SK-N-SH (cell line): Measurements from ENCODE around the gene SLC16A8. TPM values are rescaled to one million over a fixed set of nuclear protein-coding genes. Genes with fewer than 3 reads are reported as not detected.

Source experiments
- CTCF ChIA-PET: fragments of 300-600, 350-600 bp; formaldehyde crosslinking; extraction: SDS; loops from one replicate; lab custom pipeline; 2021; lab: Yijun Ruan, JAX
- POLR2A ChIA-PET: fragments of 350-600 bp; sonication (Branson Sonifier 250); formaldehyde crosslinking; extraction: SDS; loops from one replicate; lab custom pipeline; 2020; ENCODE audit warnings: antibody characterized with exemption, inconsistent platforms; lab: Yijun Ruan, JAX
- DNase-seq: peaks from one replicate; pipeline ENCODE4 v3.0.0; 2012
- H2AFZ ChIP-seq: fragments of 200-600 bp; sonication (generic); 2 replicates; pipeline ENCODE4 v1.8.1; 2016; ENCODE audit warnings: antibody characterized with exemption, mild to moderate bottlenecking, low read depth
- H3F3A ChIP-seq: fragments of 200-600 bp; sonication (generic); replicated peaks from 2 replicates; pipeline ENCODE3; 2016; ENCODE audit warnings: antibody characterized with exemption, mild to moderate bottlenecking; ENCODE audit not compliant: insufficient read depth
- H3K27ac ChIP-seq, 2 experiments: fragments of 200-500 bp in 1 of 2; fragments of 200-600 bp in 1 of 2; sonication (Bioruptor generic) in 1 of 2; sonication (generic), shearing (Covaris generic) in 1 of 2; 2 replicates each; pipeline versions ENCODE4 v1.5.1 to v1.6.1; 2014 to 2016; ENCODE audit warnings: low read depth in 2 of 2, inconsistent platforms in 1 of 2, low read length in 1 of 2, mild to moderate bottlenecking in 1 of 2, mixed read lengths in 1 of 2
- H3K27me3 ChIP-seq: fragments of 200-600 bp; sonication (generic), shearing (Covaris generic); 2 replicates; pipeline ENCODE4 v1.6.1; 2016; ENCODE audit warnings: mixed run types; ENCODE audit not compliant: insufficient read depth
- H3K36me3 ChIP-seq, 2 experiments: fragments of 200-500 bp in 1 of 2; fragments of 200-600 bp in 1 of 2; sonication (Bioruptor generic) in 1 of 2; sonication (generic) in 1 of 2; replicated peaks in 1 of 2; 2 replicates each; pipeline versions ENCODE3 to v1.5.1; 2014 to 2016; ENCODE audit warnings: low read length in 1 of 2, mild to moderate bottlenecking in 1 of 2; ENCODE audit not compliant: insufficient read depth in 2 of 2, control insufficient read depth in 1 of 2
- H3K4me1 ChIP-seq, 2 experiments: fragments of 200-500 bp in 1 of 2; fragments of 200-600 bp in 1 of 2; sonication (Bioruptor generic) in 1 of 2; sonication (generic), shearing (Covaris generic) in 1 of 2; 2 replicates each; pipeline versions ENCODE4 v1.5.1 to v1.6.1; 2014 to 2016; ENCODE audit warnings: low read depth in 1 of 2, low read length in 1 of 2, mixed run types in 1 of 2; ENCODE audit not compliant: insufficient read depth in 2 of 2, control insufficient read depth in 1 of 2
- H3K4me2 ChIP-seq: fragments of 200-600 bp; sonication (generic), shearing (Covaris generic); 2 replicates; pipeline ENCODE4 v1.6.1; 2017; ENCODE audit warnings: mixed run types
- H3K4me3 ChIP-seq, 2 experiments: fragments of 200-500 bp in 1 of 2; fragments of 200-600 bp in 1 of 2; sonication (Bioruptor generic) in 1 of 2; sonication (generic), shearing (Covaris generic) in 1 of 2; 2 replicates each; pipeline versions ENCODE4 v1.5.1 to v1.8.1; 2014 to 2016; ENCODE audit warnings: low read depth in 2 of 2, inconsistent platforms in 1 of 2, low read length in 1 of 2, mild to moderate bottlenecking in 1 of 2, mixed read lengths in 1 of 2, moderate library complexity in 1 of 2
- H3K79me2 ChIP-seq: fragments of 200-600 bp; sonication (generic); 2 replicates; pipeline ENCODE4 v1.8.1; 2017; ENCODE audit warnings: mild to moderate bottlenecking; ENCODE audit not compliant: insufficient read depth
- H3K9ac ChIP-seq: fragments of 200-600 bp; sonication (generic); 2 replicates; pipeline ENCODE4 v1.6.1; 2017; ENCODE audit warnings: mixed run types
- H3K9me2 ChIP-seq: fragments of 200-600 bp; sonication (generic); 2 replicates; pipeline ENCODE4 v1.6.1; 2017; ENCODE audit warnings: mixed run types
- H3K9me3 ChIP-seq: fragments of 200-600 bp; sonication (generic); 2 replicates; pipeline ENCODE4 v1.6.1; 2017; ENCODE audit warnings: mixed run types, mild to moderate bottlenecking, moderate library complexity
- H4K20me1 ChIP-seq: fragments of 200-600 bp; sonication (generic); 2 replicates; pipeline ENCODE4 v1.6.1; 2017; ENCODE audit warnings: mild to moderate bottlenecking, mixed run types; ENCODE audit not compliant: insufficient read depth
- CHD2 ChIP-seq: fragments of 150-350 bp; IDR thresholded peaks from 2 replicates; pipeline ENCODE4 v1.6.1; 2018; ENCODE audit warnings: low read length; ENCODE audit not compliant: partially characterized antibody
- ELF1 ChIP-seq: IDR thresholded peaks from 2 replicates; pipeline ENCODE4 v1.4.0; 2012
- EP300 ChIP-seq, 2 experiments: IDR thresholded peaks; 2 replicates each; pipeline versions ENCODE4 v1.4.0 to v1.6.1; 2012; ENCODE audit warnings: borderline replicate concordance in 1 of 2, low read depth in 1 of 2, low read length in 1 of 2
- FOXM1 ChIP-seq: IDR thresholded peaks from 2 replicates; pipeline ENCODE4 v1.4.0; 2012; ENCODE audit warnings: low read depth, mild to moderate bottlenecking
- GABPA ChIP-seq: IDR thresholded peaks from 2 replicates; pipeline ENCODE4 v1.4.0; 2012; ENCODE audit warnings: low read depth, mild to moderate bottlenecking
- NFIC ChIP-seq: IDR thresholded peaks from 2 replicates; pipeline ENCODE4 v1.4.0; 2012; ENCODE audit warnings: borderline replicate concordance
- RFX5 ChIP-seq: IDR thresholded peaks from 2 replicates; pipeline ENCODE4 v1.6.1; 2012; ENCODE audit warnings: mild to moderate bottlenecking, improper control_type of control experiment, low read length
- SIN3A ChIP-seq: IDR thresholded peaks from 2 replicates; pipeline ENCODE4 v1.6.1; 2012; ENCODE audit warnings: low read depth, mild to moderate bottlenecking, low read length, moderate library complexity, borderline replicate concordance
- TAF1 ChIP-seq: IDR thresholded peaks from 2 replicates; pipeline ENCODE4 v1.6.1; 2012; ENCODE audit warnings: low read depth, mild to moderate bottlenecking, low read length, moderate library complexity, borderline replicate concordance
- YY1 ChIP-seq: IDR thresholded peaks from 2 replicates; pipeline ENCODE4 v1.4.0; 2012; ENCODE audit warnings: low read depth, mild to moderate bottlenecking
- WGBS: methylation state at CpG from one replicate; pipeline ENCODE4 v1.1.6; 2017; ENCODE audit warnings: low lambda C conversion rate; 5-methylcytosine and 5-hydroxymethylcytosine counted together
- polyA plus RNA-seq, 3 experiments: library from polyadenylated mRNA; depleted of rRNA; stranded (reverse); fragments of >200 nt; gene quantifications; 2 replicates each; pipeline ENCODE4 v1.2.3, GENCODE V29; 2012
- TF ChIP-seq, protein P1 (sequence below): IDR thresholded peaks from 2 replicates; pipeline ENCODE4 v1.4.0; 2012; ENCODE audit warnings: low read depth
- TF ChIP-seq, protein P2 (sequence below): IDR thresholded peaks from 2 replicates; pipeline ENCODE4; 2012

SLC16A8 gene
- polyA plus RNA-seq, 1 of the 3 experiments (the other 2 are of a cell fraction), result not detected

DNA sequence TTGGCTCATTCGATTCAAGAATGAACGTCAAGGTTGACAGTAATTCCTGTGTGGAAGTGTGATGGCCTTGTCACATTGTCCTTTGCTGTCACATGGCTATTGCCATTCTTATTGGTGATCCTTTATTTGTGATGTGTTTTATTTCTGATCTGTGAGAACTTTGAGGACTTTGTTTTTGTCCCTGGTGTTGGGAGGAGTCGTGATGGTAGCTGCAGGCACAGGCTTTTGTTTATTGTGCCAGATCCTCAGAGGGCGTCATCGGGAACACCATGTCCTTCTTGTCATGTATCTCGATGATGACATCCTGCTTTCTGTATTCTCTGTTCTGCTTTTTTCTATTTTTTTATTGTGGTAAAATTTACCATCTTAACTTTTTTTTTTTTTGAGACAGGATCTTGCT lies 21.2 kb downstream of the SLC16A8 start:
- Histone ChIP-seq H3K27me3 (no peaks in the 10 kb centered on the region), H3F3A (no peaks in the 10 kb centered on the region), H3K4me2 (no peak overlapping the region), H3K4me3 (no peak overlapping the region), H3K36me3 (peaks cover 0 to 22% of the 10 kb centered on the region in 2 experiments), H3K4me1 (peaks cover 0 to 3% of the 10 kb centered on the region in 2 experiments; a peak in 1 of 4 replicates), H3K9me3 (no peaks in the 10 kb centered on the region), H3K9me2 (no peaks in the 10 kb centered on the region), H4K20me1 (no peaks in the 10 kb centered on the region), H2AFZ (no peak overlapping the region), H3K27ac (no peak overlapping the region), H3K79me2 (no peaks in the 10 kb centered on the region), H3K9ac (no peak overlapping the region)
- WGBS, result 90% methylated on average over 6 of the region's 6 CpGs
- no peak for TF ChIP-seq GABPA
- no peak for TF ChIP-seq RFX5
- TF ChIP-seq, protein P1, sequence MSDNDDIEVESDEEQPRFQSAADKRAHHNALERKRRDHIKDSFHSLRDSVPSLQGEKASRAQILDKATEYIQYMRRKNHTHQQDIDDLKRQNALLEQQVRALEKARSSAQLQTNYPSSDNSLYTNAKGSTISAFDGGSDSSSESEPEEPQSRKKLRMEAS, result no peak
- no peak for TF ChIP-seq EP300 (IDR thresholded peaks at IDR 0.05; ENCODE audit: borderline replicate concordance in 1 of 2, low read depth in 1 of 2, low read length in 1 of 2)
- no peak for TF ChIP-seq NFIC
- CTCF ChIA-PET, result no interaction called here
- no peak for DNase-seq
- POLR2A ChIA-PET, result no interaction called here

DNA sequence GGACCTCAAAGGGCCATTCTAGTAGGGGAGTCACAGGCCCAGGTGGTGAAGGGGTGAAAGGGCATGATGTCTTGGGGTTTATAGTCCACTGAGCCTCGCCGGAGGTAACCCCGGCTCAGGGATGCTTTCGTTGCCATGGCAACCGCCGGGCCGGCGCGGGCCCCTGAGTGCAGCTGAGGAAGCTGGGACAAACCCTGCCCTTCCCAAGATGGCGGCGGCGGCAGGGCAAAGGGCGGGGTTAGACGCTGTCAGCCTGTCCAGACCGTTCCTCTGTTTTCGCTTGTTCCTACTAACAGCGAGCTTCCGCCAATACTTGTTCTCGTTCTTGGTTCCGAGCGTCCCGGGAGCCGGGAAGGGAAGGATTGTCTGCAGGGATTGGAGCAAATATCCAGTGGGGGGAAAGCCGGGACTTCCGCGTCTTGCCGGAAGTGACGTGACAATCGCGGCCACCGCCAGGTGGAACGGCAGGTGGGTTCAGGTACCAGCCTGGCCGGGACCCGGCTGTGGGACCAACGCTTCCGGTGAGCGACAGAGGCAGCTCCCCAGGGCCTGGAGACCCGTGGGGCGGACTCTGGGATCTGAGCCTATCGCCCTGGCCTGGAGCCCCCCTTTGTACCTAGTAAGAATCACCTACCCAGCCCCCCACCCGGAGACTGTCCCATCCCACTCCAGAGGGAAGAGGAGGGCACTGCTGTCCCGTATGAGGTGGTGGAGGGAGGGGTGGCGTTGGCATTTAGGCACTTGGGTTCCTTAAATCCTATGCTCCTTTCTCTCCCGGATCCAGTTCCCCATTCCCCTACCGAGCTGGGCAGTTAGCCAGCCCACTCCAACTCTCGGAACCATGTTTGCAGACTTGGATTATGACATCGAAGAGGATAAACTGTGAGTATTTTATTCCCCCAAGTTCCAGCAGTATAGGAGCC lies 26.8 kb downstream of the SLC16A8 start, which contains the start of gene PICK1:
Gene PICK1 (plus strand): TSS at position 436 of the 923 bp plus-strand sequence. CDS start 406 bp downstream, at position 842.
- H3F3A ChIP-seq, result no peaks in the 10 kb centered on the region
- peaks cover 0 to 5% of the 10 kb centered on the region in 2 experiments for H3K36me3 ChIP-seq
- H2AFZ ChIP-seq, result peak within 1 kb of the TSS; percentile 84
- TF ChIP-seq YY1 (peak; percentile 94), NFIC (no peak), TAF1 (peak; percentile 36; the same call in 1 of the 2 replicates), FOXM1 (no peak), CHD2 (no peak), SIN3A (peak; percentile 32; the same call in 1 of the 2 replicates), GABPA (peak; percentile 83), RFX5 (peak; percentile 57; the same call in 1 of the 2 replicates), ELF1 (peak; percentile 83)
- TF ChIP-seq, protein P2, sequence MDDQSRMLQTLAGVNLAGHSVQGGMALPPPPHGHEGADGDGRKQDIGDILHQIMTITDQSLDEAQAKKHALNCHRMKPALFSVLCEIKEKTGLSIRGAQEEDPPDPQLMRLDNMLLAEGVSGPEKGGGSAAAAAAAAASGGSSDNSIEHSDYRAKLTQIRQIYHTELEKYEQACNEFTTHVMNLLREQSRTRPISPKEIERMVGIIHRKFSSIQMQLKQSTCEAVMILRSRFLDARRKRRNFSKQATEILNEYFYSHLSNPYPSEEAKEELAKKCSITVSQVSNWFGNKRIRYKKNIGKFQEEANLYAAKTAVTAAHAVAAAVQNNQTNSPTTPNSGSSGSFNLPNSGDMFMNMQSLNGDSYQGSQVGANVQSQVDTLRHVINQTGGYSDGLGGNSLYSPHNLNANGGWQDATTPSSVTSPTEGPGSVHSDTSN, result peak; percentile 34; the same call in 1 of the 2 replicates
- H3K9me2 ChIP-seq, result no peaks in the 10 kb centered on the region
- DNase-seq, result peak; percentile 89
- POLR2A ChIA-PET, result no interaction called here
- no peaks in the 10 kb centered on the region for H3K9me3 ChIP-seq
- peak within 1 kb of the TSS; percentile 48 to 82 for H3K27ac ChIP-seq
- CTCF ChIA-PET, result no interaction called here
- peak within 1 kb of the TSS; percentile 62 to 64 for H3K4me3 ChIP-seq
- H3K4me1 ChIP-seq, result peaks cover 0 to 12% of the 10 kb centered on the region in 2 experiments; a peak in 1 of 4 replicates
- no peaks in the 10 kb centered on the region for H4K20me1 ChIP-seq
- H3K79me2 ChIP-seq, result no peaks in the 10 kb centered on the region
- peak within 1 kb of the TSS; percentile 70 for H3K4me2 ChIP-seq
- H3K27me3 ChIP-seq, result no peaks in the 10 kb centered on the region
- H3K9ac ChIP-seq, result peak within 1 kb of the TSS; percentile 65
- WGBS, result 3% methylated on average over 7 of the region's 47 CpGs
